A673 (cell line): ENCODE results near the gene BEST1. TPM values are rescaled to one million over a fixed set of nuclear protein-coding genes. Genes with fewer than 3 reads are reported as not detected.

ENCODE experiments used
- BruUV-seq: library from RNA; stranded (reverse); fragments of 400-500 nt; replicated peaks from 2 replicates; lab custom pipeline; 2021; lab: Mats Ljungman, UMichigan
- CTCF ChIA-PET: fragments of 300-600 bp; sonication (Branson Sonifier 250); formaldehyde crosslinking; loops from one replicate; lab custom pipeline; 2022; ENCODE audit warnings: antibody characterized with exemption; lab: Charles Lee
- POLR2A ChIA-PET: fragments of 300-600 bp; sonication (Branson Sonifier 250); formaldehyde crosslinking; loops from one replicate; lab custom pipeline; 2022; ENCODE audit warnings: antibody characterized with exemption; ENCODE audit not compliant: low non-redundant PET; lab: Charles Lee
- DNase-seq: peaks from one replicate; pipeline ENCODE4 v3.0.0-alpha.2; 2015; ENCODE audit warnings: low spot score
- H3K27ac ChIP-seq: fragments of 200-600 bp; sonication (generic); 2 replicates; pipeline ENCODE4 v1.5.1; 2016; ENCODE audit warnings: mixed run types, low read depth, mild to moderate bottlenecking, mixed read lengths, antibody characterized with exemption, low read length; ENCODE audit not compliant: poor library complexity, severe bottlenecking
- H3K27me3 ChIP-seq: fragments of 200-600 bp; sonication (generic); replicated peaks from 2 replicates; pipeline ENCODE4 v1.6.1; 2017; ENCODE audit warnings: mixed run types, low read depth, mild to moderate bottlenecking, mixed read lengths, antibody characterized with exemption, low read length; ENCODE audit not compliant: insufficient read depth, poor library complexity
- H3K36me3 ChIP-seq: fragments of 200-600 bp; sonication (generic); 2 replicates; pipeline ENCODE4 v1.6.1; 2016; ENCODE audit warnings: mixed run types, mild to moderate bottlenecking, mixed read lengths, antibody characterized with exemption, low read length; ENCODE audit not compliant: insufficient read depth, poor library complexity, severe bottlenecking
- H3K4me1 ChIP-seq: fragments of 200-600 bp; sonication (generic); 2 replicates; pipeline ENCODE4 v1.6.1; 2017; ENCODE audit warnings: mixed run types, mild to moderate bottlenecking, mixed read lengths, antibody characterized with exemption, low read length; ENCODE audit not compliant: insufficient read depth, poor library complexity, severe bottlenecking
- H3K4me3 ChIP-seq: fragments of 200-600 bp; sonication (generic); 2 replicates; pipeline ENCODE4 v1.5.1; 2016; ENCODE audit warnings: low read depth, mixed run types, mild to moderate bottlenecking, mixed read lengths, low read length; ENCODE audit not compliant: poor library complexity, severe bottlenecking
- H3K9me3 ChIP-seq: fragments of 200-600 bp; sonication (generic); 2 replicates; pipeline ENCODE4 v1.6.1; 2016; ENCODE audit warnings: mixed run types, low read depth, mild to moderate bottlenecking, mixed read lengths, antibody characterized with exemption, low read length; ENCODE audit not compliant: poor library complexity, severe bottlenecking
- CTCF ChIP-seq: fragments of 300-800, 200-600 bp; sonication (generic); conservative IDR thresholded peaks from 2 replicates; pipeline ENCODE4 v1.5.1; 2017; ENCODE audit warnings: low read depth, mild to moderate bottlenecking, antibody characterized with exemption, low read length, moderate library complexity, mixed read lengths
- EZH2 ChIP-seq: fragments of 200-600 bp; sonication (generic); IDR thresholded peaks from 2 replicates; pipeline ENCODE4 v1.6.1; 2017; ENCODE audit warnings: borderline replicate concordance, low read depth, mild to moderate bottlenecking, mixed read lengths, antibody characterized with exemption, low read length; ENCODE audit not compliant: poor library complexity, severe bottlenecking
- intact Hi-C: fragments of 100-400 bp; cut with micrococcal nuclease; formaldehyde crosslinking; loops from one replicate; pipeline ENCODE4 v1.10.0; 2022; ENCODE audit not compliant: unreplicated experiment
- total RNA-seq: library from RNA; stranded (reverse); gene quantifications from 2 replicates; pipeline ENCODE4 v1.2.3, GENCODE V29; 2021

Gene BEST1
- total RNA-seq, 1 experiment from 2014 or later: 5.3 TPM

- intact Hi-C loops: no loop called here
- TF ChIP-seq CTCF: no peak
- no peak overlapping the region for H3K27ac ChIP-seq
- no peaks in the 10 kb centered on the region for H3K9me3 ChIP-seq
- H3K27me3 ChIP-seq: no peaks in the 10 kb centered on the region
- no TSS peak for BruUV-seq
- H3K4me1 ChIP-seq: no peaks in the 10 kb centered on the region
- H3K36me3 ChIP-seq: peaks cover 5% of the 10 kb centered on the region
- POLR2A ChIA-PET: no interaction called here
- CTCF ChIA-PET: interaction anchor here (1.3 to 1.9 kb wide), 2 partner anchors 9 to 10 kb away, joined by 4 to 8 read pairs; no protein-coding TSS in a partner anchor
- no peak overlapping the region for H3K4me3 ChIP-seq
- no peak for DNase-seq
Measured at GRCh38 chr11:61907871-61908729, 42.1 kb upstream of the BEST1 start.

- intact Hi-C loops: no loop called here
- TF ChIP-seq EZH2: no peak
- TF ChIP-seq CTCF: no peak
- Histone ChIP-seq H3K36me3 (peaks cover 5% of the 10 kb centered on the region), H3K27ac (no peak overlapping the region), H3K4me3 (no peak overlapping the region), H3K9me3 (no peaks in the 10 kb centered on the region), H3K27me3 (no peaks in the 10 kb centered on the region), H3K4me1 (no peaks in the 10 kb centered on the region)
- BruUV-seq: no TSS peak
- no peak for DNase-seq
- ChIA-PET CTCF (interaction anchor here (1.9 kb wide), 1 partner anchor 10 kb away, joined by 8 read pairs; no protein-coding TSS in a partner anchor), POLR2A (no interaction called here)
Measured at GRCh38 chr11:61908730-61909316, 41.3 kb upstream of the BEST1 start.

- no peak overlapping the region for H3K27ac ChIP-seq
- no peak overlapping the region for H3K4me3 ChIP-seq
- no peak for DNase-seq
- POLR2A ChIA-PET: no interaction called here
- H3K36me3 ChIP-seq: peaks cover 5% of the 10 kb centered on the region
- BruUV-seq: no TSS peak
- H3K9me3 ChIP-seq: no peaks in the 10 kb centered on the region
- TF ChIP-seq CTCF (no peak), EZH2 (no peak)
- H3K27me3 ChIP-seq: no peaks in the 10 kb centered on the region
- H3K4me1 ChIP-seq: no peaks in the 10 kb centered on the region
- intact Hi-C loops: no loop called here
- CTCF ChIA-PET: no interaction called here
Measured at GRCh38 chr11:61910187-61911127, 39.7 kb upstream of the BEST1 start.
